SK-N-SH (cell line): ENCODE measurements around the gene NUDT12. TPM values are rescaled to one million over a fixed set of nuclear protein-coding genes. Genes with fewer than 3 reads are reported as not detected.

Experiments used
- CTCF ChIA-PET: fragments of 300-600, 350-600 bp; formaldehyde crosslinking; extraction: SDS; loops from one replicate; lab custom pipeline; 2021; lab: Yijun Ruan, JAX
- POLR2A ChIA-PET: fragments of 350-600 bp; sonication (Branson Sonifier 250); formaldehyde crosslinking; extraction: SDS; loops from one replicate; lab custom pipeline; 2020; ENCODE audit warnings: antibody characterized with exemption, inconsistent platforms; lab: Yijun Ruan, JAX
- DNase-seq: peaks from one replicate; pipeline ENCODE4 v3.0.0; 2012
- H2AFZ ChIP-seq: fragments of 200-600 bp; sonication (generic); 2 replicates; pipeline ENCODE4 v1.8.1; 2016; ENCODE audit warnings: antibody characterized with exemption, mild to moderate bottlenecking, low read depth
- H3F3A ChIP-seq: fragments of 200-600 bp; sonication (generic); replicated peaks from 2 replicates; pipeline ENCODE3; 2016; ENCODE audit warnings: antibody characterized with exemption, mild to moderate bottlenecking; ENCODE audit not compliant: insufficient read depth
- H3K27ac ChIP-seq, 2 experiments: fragments of 200-500 bp in 1 of 2; fragments of 200-600 bp in 1 of 2; sonication (Bioruptor generic) in 1 of 2; sonication (generic), shearing (Covaris generic) in 1 of 2; 2 replicates each; pipeline versions ENCODE4 v1.5.1 to v1.6.1; 2014 to 2016; ENCODE audit warnings: low read depth in 2 of 2, inconsistent platforms in 1 of 2, low read length in 1 of 2, mild to moderate bottlenecking in 1 of 2, mixed read lengths in 1 of 2
- H3K27me3 ChIP-seq: fragments of 200-600 bp; sonication (generic), shearing (Covaris generic); 2 replicates; pipeline ENCODE4 v1.6.1; 2016; ENCODE audit warnings: mixed run types; ENCODE audit not compliant: insufficient read depth
- H3K36me3 ChIP-seq, 2 experiments: fragments of 200-500 bp in 1 of 2; fragments of 200-600 bp in 1 of 2; sonication (Bioruptor generic) in 1 of 2; sonication (generic) in 1 of 2; replicated peaks in 1 of 2; 2 replicates each; pipeline versions ENCODE3 to v1.5.1; 2014 to 2016; ENCODE audit warnings: low read length in 1 of 2, mild to moderate bottlenecking in 1 of 2; ENCODE audit not compliant: insufficient read depth in 2 of 2, control insufficient read depth in 1 of 2
- H3K4me1 ChIP-seq, 2 experiments: fragments of 200-500 bp in 1 of 2; fragments of 200-600 bp in 1 of 2; sonication (Bioruptor generic) in 1 of 2; sonication (generic), shearing (Covaris generic) in 1 of 2; 2 replicates each; pipeline versions ENCODE4 v1.5.1 to v1.6.1; 2014 to 2016; ENCODE audit warnings: low read depth in 1 of 2, low read length in 1 of 2, mixed run types in 1 of 2; ENCODE audit not compliant: insufficient read depth in 2 of 2, control insufficient read depth in 1 of 2
- H3K4me2 ChIP-seq: fragments of 200-600 bp; sonication (generic), shearing (Covaris generic); 2 replicates; pipeline ENCODE4 v1.6.1; 2017; ENCODE audit warnings: mixed run types
- H3K4me3 ChIP-seq, 2 experiments: fragments of 200-500 bp in 1 of 2; fragments of 200-600 bp in 1 of 2; sonication (Bioruptor generic) in 1 of 2; sonication (generic), shearing (Covaris generic) in 1 of 2; 2 replicates each; pipeline versions ENCODE4 v1.5.1 to v1.8.1; 2014 to 2016; ENCODE audit warnings: low read depth in 2 of 2, inconsistent platforms in 1 of 2, low read length in 1 of 2, mild to moderate bottlenecking in 1 of 2, mixed read lengths in 1 of 2, moderate library complexity in 1 of 2
- H3K79me2 ChIP-seq: fragments of 200-600 bp; sonication (generic); 2 replicates; pipeline ENCODE4 v1.8.1; 2017; ENCODE audit warnings: mild to moderate bottlenecking; ENCODE audit not compliant: insufficient read depth
- H3K9ac ChIP-seq: fragments of 200-600 bp; sonication (generic); 2 replicates; pipeline ENCODE4 v1.6.1; 2017; ENCODE audit warnings: mixed run types
- H3K9me2 ChIP-seq: fragments of 200-600 bp; sonication (generic); 2 replicates; pipeline ENCODE4 v1.6.1; 2017; ENCODE audit warnings: mixed run types
- H3K9me3 ChIP-seq: fragments of 200-600 bp; sonication (generic); 2 replicates; pipeline ENCODE4 v1.6.1; 2017; ENCODE audit warnings: mixed run types, mild to moderate bottlenecking, moderate library complexity
- H4K20me1 ChIP-seq: fragments of 200-600 bp; sonication (generic); 2 replicates; pipeline ENCODE4 v1.6.1; 2017; ENCODE audit warnings: mild to moderate bottlenecking, mixed run types; ENCODE audit not compliant: insufficient read depth
- ELF1 ChIP-seq: IDR thresholded peaks from 2 replicates; pipeline ENCODE4 v1.4.0; 2012
- EP300 ChIP-seq, 2 experiments: IDR thresholded peaks; 2 replicates each; pipeline versions ENCODE4 v1.4.0 to v1.6.1; 2012; ENCODE audit warnings: borderline replicate concordance in 1 of 2, low read depth in 1 of 2, low read length in 1 of 2
- EZH2phosphoT487 ChIP-seq: fragments of 200-600 bp; sonication (generic); IDR thresholded peaks from 2 replicates; pipeline ENCODE4 v1.6.1; 2017; ENCODE audit warnings: low read depth, mixed run types, mild to moderate bottlenecking, antibody characterized with exemption, moderate library complexity, borderline replicate concordance
- FOXJ3 ChIP-seq: sonication (generic); formaldehyde crosslinking; IDR thresholded peaks from 2 replicates; pipeline ENCODE4 v1.5.1; 2020; ENCODE audit warnings: mild to moderate bottlenecking, missing genetic modification reagents
- GABPA ChIP-seq: IDR thresholded peaks from 2 replicates; pipeline ENCODE4 v1.4.0; 2012; ENCODE audit warnings: low read depth, mild to moderate bottlenecking
- GATA2 ChIP-seq: sonication (generic); formaldehyde crosslinking; IDR thresholded peaks from 2 replicates; pipeline ENCODE4 v1.5.0; 2020; ENCODE audit warnings: mild to moderate bottlenecking, missing genetic modification reagents
- JUND ChIP-seq: IDR thresholded peaks from 2 replicates; pipeline ENCODE4 v1.4.0; 2012
- MEF2A ChIP-seq: IDR thresholded peaks from 2 replicates; pipeline ENCODE4 v1.4.0; 2012; ENCODE audit warnings: low read depth, borderline replicate concordance
- NRF1 ChIP-seq: IDR thresholded peaks from 2 replicates; pipeline ENCODE4 v1.6.1; 2012; ENCODE audit warnings: low read depth, mild to moderate bottlenecking, low read length
- POLR2AphosphoS5 ChIP-seq: IDR thresholded peaks from 2 replicates; pipeline ENCODE4 v1.6.1; 2012; ENCODE audit warnings: low read depth, low read length
- RCOR1 ChIP-seq: fragments of 150-350 bp; IDR thresholded peaks from 2 replicates; pipeline ENCODE4 v1.6.1; 2017; ENCODE audit warnings: antibody characterized with exemption, low read length
- SMC3 ChIP-seq: IDR thresholded peaks from 2 replicates; pipeline ENCODE4 v1.6.1; 2012; ENCODE audit warnings: low read depth, low read length, improper control_type of control experiment
- TCF12 ChIP-seq: IDR thresholded peaks from 2 replicates; pipeline ENCODE4 v1.4.0; 2012
- TEAD4 ChIP-seq: IDR thresholded peaks from 2 replicates; pipeline ENCODE4 v1.4.0; 2012; ENCODE audit warnings: mild to moderate bottlenecking, borderline replicate concordance; ENCODE audit not compliant: insufficient read depth
- YY1 ChIP-seq: IDR thresholded peaks from 2 replicates; pipeline ENCODE4 v1.4.0; 2012; ENCODE audit warnings: low read depth, mild to moderate bottlenecking
- WGBS: methylation state at CpG from one replicate; pipeline ENCODE4 v1.1.6; 2017; ENCODE audit warnings: low lambda C conversion rate; 5-methylcytosine and 5-hydroxymethylcytosine counted together
- polyA plus RNA-seq, 3 experiments: library from polyadenylated mRNA; depleted of rRNA; stranded (reverse); fragments of >200 nt; gene quantifications; 2 replicates each; pipeline ENCODE4 v1.2.3, GENCODE V29; 2012
- TF ChIP-seq, protein P1 (sequence below): IDR thresholded peaks from 2 replicates; pipeline ENCODE4; 2012
- TF ChIP-seq, protein P2 (sequence below): fragments of 150-350 bp; IDR thresholded peaks from 2 replicates; pipeline ENCODE4 v1.6.1; 2016; ENCODE audit warnings: mild to moderate bottlenecking, low read depth, low read length
- TF ChIP-seq, protein P3 (sequence below): IDR thresholded peaks from 2 replicates; pipeline ENCODE4 v1.4.0; 2012; ENCODE audit warnings: low read depth, borderline replicate concordance
- TF ChIP-seq, protein P4 (sequence below): IDR thresholded peaks from 2 replicates; pipeline ENCODE4 v1.4.0; 2012; ENCODE audit warnings: low read depth

Gene NUDT12
- polyA plus RNA-seq, 1 of the 3 experiments (the other 2 are of a cell fraction) = 4.9 TPM

DNA sequence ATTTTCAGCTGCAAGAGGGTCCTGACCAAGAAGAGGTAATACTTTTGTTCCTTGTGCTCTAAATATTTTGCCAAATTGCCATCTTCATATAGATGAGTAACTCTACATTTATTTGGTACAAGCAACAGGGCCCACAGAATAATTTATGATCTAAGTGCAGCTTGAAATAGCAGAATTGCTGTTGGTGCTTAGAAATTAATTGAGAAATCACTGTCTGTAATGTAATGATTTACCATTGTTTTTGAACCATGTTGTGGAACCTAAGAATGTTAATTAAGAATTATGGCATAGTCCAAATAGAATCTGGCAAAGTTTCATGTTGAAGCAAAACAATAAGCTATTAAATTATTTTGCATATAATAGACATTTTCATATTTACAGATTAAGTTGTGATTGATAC lies 44.8 kb upstream of the NUDT12 start:
- Histone ChIP-seq H3K9me3 (no peaks in the 10 kb centered on the region), H3K79me2 (no peaks in the 10 kb centered on the region), H3K4me3 (no peak overlapping the region), H3K27ac (no peak overlapping the region), H3K4me1 (no peaks in the 10 kb centered on the region; a peak in 1 of 4 replicates), H3F3A (no peaks in the 10 kb centered on the region), H3K9me2 (no peaks in the 10 kb centered on the region), H4K20me1 (no peaks in the 10 kb centered on the region), H3K36me3 (no peaks in the 10 kb centered on the region), H3K4me2 (no peak overlapping the region), H3K27me3 (no peaks in the 10 kb centered on the region), H2AFZ (no peak overlapping the region), H3K9ac (no peak overlapping the region)
- POLR2A ChIA-PET = no interaction called here
- CTCF ChIA-PET = interaction anchor here (0.8 to 1.7 kb wide), 4 partner anchors 9 to 25 kb away, joined by 3 to 5 read pairs (median 4); no protein-coding TSS in a partner anchor
- TF ChIP-seq MEF2A = no peak
- DNase-seq = no peak

DNA sequence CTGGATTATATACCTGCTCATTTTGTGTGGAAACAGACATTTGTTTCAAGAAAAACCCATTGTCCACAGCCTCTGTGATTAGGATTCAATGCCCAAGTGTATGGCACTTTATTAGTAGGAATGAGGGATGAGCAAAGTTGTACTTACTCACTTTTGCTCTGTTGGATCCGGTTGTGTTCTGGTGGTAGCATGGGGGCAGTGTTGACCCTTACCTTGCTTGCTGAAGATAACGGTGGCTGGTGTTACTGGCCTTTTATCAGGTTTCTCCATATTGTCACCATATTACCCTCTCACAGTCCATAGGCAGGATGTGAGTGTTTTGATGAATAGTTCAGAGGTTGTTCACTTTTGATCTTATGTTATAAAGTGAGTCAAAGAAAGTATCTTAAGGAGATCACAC lies 42.7 kb upstream of the NUDT12 start:
- CTCF ChIA-PET = no interaction called here
- H3K4me2 ChIP-seq = no peak overlapping the region

DNA sequence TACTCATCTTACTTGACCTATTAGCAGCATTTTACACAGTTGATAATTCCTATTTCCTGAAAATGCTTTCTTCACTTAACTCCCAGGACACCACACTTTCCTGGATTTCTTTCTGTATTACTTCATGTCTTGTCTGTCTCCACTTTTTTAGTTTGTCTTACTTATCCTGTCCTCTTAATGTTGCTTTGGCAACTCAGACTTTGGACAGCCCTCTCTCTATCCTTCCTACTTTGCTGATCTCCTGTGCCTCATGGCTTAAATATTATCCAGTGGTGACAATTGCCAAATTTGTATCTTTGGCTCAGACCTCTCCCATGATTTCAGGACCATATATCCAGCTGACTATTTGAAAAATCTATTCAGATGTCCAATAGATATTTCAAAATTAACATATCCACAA lies 39.8 kb upstream of the NUDT12 start:
- Histone ChIP-seq H3K79me2 (no peaks in the 10 kb centered on the region), H4K20me1 (no peaks in the 10 kb centered on the region), H3K4me3 (no peak overlapping the region), H3F3A (no peaks in the 10 kb centered on the region), H3K9me3 (no peaks in the 10 kb centered on the region), H3K27ac (no peak overlapping the region), H3K27me3 (no peaks in the 10 kb centered on the region), H3K9ac (no peak overlapping the region), H3K36me3 (no peaks in the 10 kb centered on the region), H2AFZ (no peak overlapping the region), H3K4me1 (peaks cover 0 to 3% of the 10 kb centered on the region in 2 experiments; a peak in 2 of 4 replicates), H3K9me2 (no peaks in the 10 kb centered on the region), H3K4me2 (no peak overlapping the region)
- no peak for DNase-seq
- ChIA-PET CTCF (no interaction called here), POLR2A (no interaction called here)
- TF ChIP-seq JUND (no peak), RCOR1 (no peak), ELF1 (no peak), FOXJ3 (no peak), POLR2AphosphoS5 (no peak), GATA2 (CRISPR knock-in tag) (no peak), GABPA (no peak), SMC3 (no peak), NRF1 (no peak)
- TF ChIP-seq, protein P1, sequence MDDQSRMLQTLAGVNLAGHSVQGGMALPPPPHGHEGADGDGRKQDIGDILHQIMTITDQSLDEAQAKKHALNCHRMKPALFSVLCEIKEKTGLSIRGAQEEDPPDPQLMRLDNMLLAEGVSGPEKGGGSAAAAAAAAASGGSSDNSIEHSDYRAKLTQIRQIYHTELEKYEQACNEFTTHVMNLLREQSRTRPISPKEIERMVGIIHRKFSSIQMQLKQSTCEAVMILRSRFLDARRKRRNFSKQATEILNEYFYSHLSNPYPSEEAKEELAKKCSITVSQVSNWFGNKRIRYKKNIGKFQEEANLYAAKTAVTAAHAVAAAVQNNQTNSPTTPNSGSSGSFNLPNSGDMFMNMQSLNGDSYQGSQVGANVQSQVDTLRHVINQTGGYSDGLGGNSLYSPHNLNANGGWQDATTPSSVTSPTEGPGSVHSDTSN = no peak
- TF ChIP-seq, protein P2, sequence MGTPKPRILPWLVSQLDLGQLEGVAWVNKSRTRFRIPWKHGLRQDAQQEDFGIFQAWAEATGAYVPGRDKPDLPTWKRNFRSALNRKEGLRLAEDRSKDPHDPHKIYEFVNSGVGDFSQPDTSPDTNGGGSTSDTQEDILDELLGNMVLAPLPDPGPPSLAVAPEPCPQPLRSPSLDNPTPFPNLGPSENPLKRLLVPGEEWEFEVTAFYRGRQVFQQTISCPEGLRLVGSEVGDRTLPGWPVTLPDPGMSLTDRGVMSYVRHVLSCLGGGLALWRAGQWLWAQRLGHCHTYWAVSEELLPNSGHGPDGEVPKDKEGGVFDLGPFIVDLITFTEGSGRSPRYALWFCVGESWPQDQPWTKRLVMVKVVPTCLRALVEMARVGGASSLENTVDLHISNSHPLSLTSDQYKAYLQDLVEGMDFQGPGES = no peak

More for the DNA sequence above, 42.7 kb upstream of the NUDT12 start:
- Histone ChIP-seq H2AFZ (no peak overlapping the region), H3K27ac (no peak overlapping the region), H3K9ac (no peak overlapping the region), H3K9me2 (no peaks in the 10 kb centered on the region), H3K79me2 (no peaks in the 10 kb centered on the region), H4K20me1 (no peaks in the 10 kb centered on the region), H3F3A (no peaks in the 10 kb centered on the region), H3K9me3 (no peaks in the 10 kb centered on the region), H3K4me1 (no peaks in the 10 kb centered on the region; a peak in 1 of 4 replicates), H3K4me3 (no peak overlapping the region), H3K36me3 (no peaks in the 10 kb centered on the region), H3K27me3 (no peaks in the 10 kb centered on the region)
- no peak for DNase-seq
- POLR2A ChIA-PET = no interaction called here
- 73% methylated on average over 2 of the region's 2 CpGs for WGBS
- TF ChIP-seq JUND (no peak), EZH2phosphoT487 (no peak), MEF2A (no peak), EP300 (IDR thresholded peaks at IDR 0.05; ENCODE audit: borderline replicate concordance in 1 of 2, low read depth in 1 of 2, low read length in 1 of 2) (no peak), YY1 (no peak), POLR2AphosphoS5 (no peak), TEAD4 (no peak), TCF12 (no peak)
- TF ChIP-seq, protein P3, sequence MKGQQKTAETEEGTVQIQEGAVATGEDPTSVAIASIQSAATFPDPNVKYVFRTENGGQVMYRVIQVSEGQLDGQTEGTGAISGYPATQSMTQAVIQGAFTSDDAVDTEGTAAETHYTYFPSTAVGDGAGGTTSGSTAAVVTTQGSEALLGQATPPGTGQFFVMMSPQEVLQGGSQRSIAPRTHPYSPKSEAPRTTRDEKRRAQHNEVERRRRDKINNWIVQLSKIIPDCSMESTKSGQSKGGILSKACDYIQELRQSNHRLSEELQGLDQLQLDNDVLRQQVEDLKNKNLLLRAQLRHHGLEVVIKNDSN = no peak
- TF ChIP-seq, protein P1 = no peak
- TF ChIP-seq, protein P4, sequence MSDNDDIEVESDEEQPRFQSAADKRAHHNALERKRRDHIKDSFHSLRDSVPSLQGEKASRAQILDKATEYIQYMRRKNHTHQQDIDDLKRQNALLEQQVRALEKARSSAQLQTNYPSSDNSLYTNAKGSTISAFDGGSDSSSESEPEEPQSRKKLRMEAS = no peak
